ENCODE results near the gene HRH1.

Gene HRH1

GRCh38 chr3:11136116-11136515 is 18.2 kb upstream of the HRH1 start:
- ATAC-seq (no peak), DNase-seq (ENCODE audit: low spot score in 2 of 2) (no peak)
- no peaks in the 10 kb centered on the region for H3K9me3 Mint-ChIP-seq
- H3K4me1 Mint-ChIP-seq, result peaks cover 7% of the 10 kb centered on the region
- H3K27ac Mint-ChIP-seq, result no peak overlapping the region
- no peak overlapping the region for H3K4me3 Mint-ChIP-seq
- H3K36me3 Mint-ChIP-seq, result no peaks in the 10 kb centered on the region

- no peaks in the 10 kb centered on the region for H3K9me3 Mint-ChIP-seq
- no peak for DNase-seq (ENCODE audit: low spot score in 2 of 2)
- no peaks in the 10 kb centered on the region for H3K36me3 Mint-ChIP-seq
- no peak overlapping the region for H3K27ac Mint-ChIP-seq
- H3K4me3 Mint-ChIP-seq, result no peak overlapping the region
- no peak for ATAC-seq
- peaks cover 7% of the 10 kb centered on the region for H3K4me1 Mint-ChIP-seq
These were observed 17.3 kb upstream of the HRH1 start for GRCh38 chr3:11136830-11137626.

- no peak overlapping the region for H3K4me3 Mint-ChIP-seq
- peaks cover 7% of the 10 kb centered on the region for H3K4me1 Mint-ChIP-seq
- no peaks in the 10 kb centered on the region for H3K36me3 Mint-ChIP-seq
- ATAC-seq (no peak), DNase-seq (ENCODE audit: low spot score in 2 of 2) (no peak)
- no peaks in the 10 kb centered on the region for H3K9me3 Mint-ChIP-seq
- H3K27ac Mint-ChIP-seq, result no peak overlapping the region
These were observed 16.7 kb upstream of the HRH1 start for GRCh38 chr3:11137627-11137959.

GRCh38 chr3:11138371-11138770 is 15.9 kb upstream of the HRH1 start:
- Mint-ChIP-seq H3K36me3 (no peaks in the 10 kb centered on the region), H3K9me3 (no peaks in the 10 kb centered on the region), H3K4me1 (peaks cover 7% of the 10 kb centered on the region), H3K27ac (no peak overlapping the region), H3K4me3 (no peak overlapping the region)
- DNase-seq (ENCODE audit: low spot score in 2 of 2), result no peak
- no peak for ATAC-seq

- Mint-ChIP-seq H3K9me3 (no peaks in the 10 kb centered on the region), H3K36me3 (no peaks in the 10 kb centered on the region), H3K4me3 (no peak overlapping the region), H3K4me1 (peaks cover 7% of the 10 kb centered on the region), H3K27ac (no peak overlapping the region)
- peak; percentile 80 for ATAC-seq
- DNase-seq (ENCODE audit: low spot score in 2 of 2), result peak in 1 of 2 donors; percentile 49
These were observed 14.1 kb upstream of the HRH1 start for GRCh38 chr3:11140030-11140712.

- Mint-ChIP-seq H3K36me3 (no peaks in the 10 kb centered on the region), H3K27ac (no peak overlapping the region), H3K9me3 (no peaks in the 10 kb centered on the region), H3K4me1 (peaks cover 7% of the 10 kb centered on the region), H3K4me3 (no peak overlapping the region)
- DNase-seq (ENCODE audit: low spot score in 2 of 2) (no peak), ATAC-seq (peak; percentile 53)
These were observed 13.6 kb upstream of the HRH1 start for GRCh38 chr3:11140713-11141104.

- DNase-seq (ENCODE audit: low spot score in 2 of 2) (no peak), ATAC-seq (no peak)
- H3K4me3 Mint-ChIP-seq, result no peak overlapping the region
- no peak overlapping the region for H3K27ac Mint-ChIP-seq
- no peaks in the 10 kb centered on the region for H3K9me3 Mint-ChIP-seq
- no peaks in the 10 kb centered on the region for H3K36me3 Mint-ChIP-seq
- peaks cover 7% of the 10 kb centered on the region for H3K4me1 Mint-ChIP-seq
These were observed 10.8 kb upstream of the HRH1 start for GRCh38 chr3:11143476-11143875.

GRCh38 chr3:11144996-11145395 is 9.3 kb upstream of the HRH1 start:
- no peak for DNase-seq (ENCODE audit: low spot score in 2 of 2)
- peaks cover 7% of the 10 kb centered on the region for H3K4me1 Mint-ChIP-seq
- no peaks in the 10 kb centered on the region for H3K9me3 Mint-ChIP-seq
- ATAC-seq, result no peak
- no peak overlapping the region for H3K4me3 Mint-ChIP-seq
- H3K27ac Mint-ChIP-seq, result no peak overlapping the region
- no peaks in the 10 kb centered on the region for H3K36me3 Mint-ChIP-seq

GRCh38 chr3:11145888-11146287 is 8.4 kb upstream of the HRH1 start:
- H3K27ac Mint-ChIP-seq, result no peak overlapping the region
- H3K36me3 Mint-ChIP-seq, result no peaks in the 10 kb centered on the region
- DNase-seq (ENCODE audit: low spot score in 2 of 2) (no peak), ATAC-seq (no peak)
- H3K4me3 Mint-ChIP-seq, result no peak overlapping the region
- H3K9me3 Mint-ChIP-seq, result no peaks in the 10 kb centered on the region
- no peaks in the 10 kb centered on the region for H3K4me1 Mint-ChIP-seq

GRCh38 chr3:11146773-11147660 is 7.3 kb upstream of the HRH1 start:
- no peaks in the 10 kb centered on the region for H3K9me3 Mint-ChIP-seq
- no peak overlapping the region for H3K4me3 Mint-ChIP-seq
- ATAC-seq, result no peak
- no peak overlapping the region for H3K27ac Mint-ChIP-seq
- H3K36me3 Mint-ChIP-seq, result no peaks in the 10 kb centered on the region
- no peak for DNase-seq (ENCODE audit: low spot score in 2 of 2)
- H3K4me1 Mint-ChIP-seq, result no peaks in the 10 kb centered on the region

GRCh38 chr3:11150256-11150655 is 4.0 kb upstream of the HRH1 start:
- DNase-seq (ENCODE audit: low spot score in 2 of 2) (no peak), ATAC-seq (no peak)
- Mint-ChIP-seq H3K36me3 (no peaks in the 10 kb centered on the region), H3K4me3 (no peak overlapping the region), H3K27ac (no peak overlapping the region), H3K9me3 (no peaks in the 10 kb centered on the region), H3K4me1 (peaks cover 5% of the 10 kb centered on the region)

- Mint-ChIP-seq H3K27ac (no peak overlapping the region), H3K9me3 (no peaks in the 10 kb centered on the region), H3K4me3 (no peak overlapping the region), H3K4me1 (peaks cover 11% of the 10 kb centered on the region), H3K36me3 (no peaks in the 10 kb centered on the region)
- DNase-seq (ENCODE audit: low spot score in 2 of 2) (no peak), ATAC-seq (no peak)
These were observed 2.0 kb upstream of the HRH1 start for GRCh38 chr3:11152301-11152700.

GRCh38 chr3:11154953-11155325 is 646 bp downstream of the HRH1 start:
- ATAC-seq, result no peak
- peaks cover 11% of the 10 kb centered on the region for H3K4me1 Mint-ChIP-seq
- H3K4me3 Mint-ChIP-seq, result no peak overlapping the region
- H3K9me3 Mint-ChIP-seq, result no peaks in the 10 kb centered on the region
- no peak for DNase-seq (ENCODE audit: low spot score in 2 of 2)
- no peaks in the 10 kb centered on the region for H3K36me3 Mint-ChIP-seq
- no peak overlapping the region for H3K27ac Mint-ChIP-seq

- no peak for ATAC-seq
- peaks cover 11% of the 10 kb centered on the region for H3K4me1 Mint-ChIP-seq
- no peak overlapping the region for H3K4me3 Mint-ChIP-seq
- no peaks in the 10 kb centered on the region for H3K36me3 Mint-ChIP-seq
- H3K27ac Mint-ChIP-seq, result no peak overlapping the region
- no peaks in the 10 kb centered on the region for H3K9me3 Mint-ChIP-seq
- DNase-seq (ENCODE audit: low spot score in 2 of 2), result no peak
These were observed 1.2 kb downstream of the HRH1 start for GRCh38 chr3:11155341-11156025.

GRCh38 chr3:11156026-11156410 is 1.7 kb downstream of the HRH1 start:
- DNase-seq (ENCODE audit: low spot score in 2 of 2) (no peak), ATAC-seq (no peak)
- H3K27ac Mint-ChIP-seq, result no peak overlapping the region
- peaks cover 11% of the 10 kb centered on the region for H3K4me1 Mint-ChIP-seq
- H3K36me3 Mint-ChIP-seq, result no peaks in the 10 kb centered on the region
- H3K9me3 Mint-ChIP-seq, result no peaks in the 10 kb centered on the region
- no peak overlapping the region for H3K4me3 Mint-ChIP-seq

Data from stimulated activated effector memory CD8-positive, alpha-beta T cell treated with anti-CD3 and anti-CD28 coated beads, Interleukin-12 subunit alpha, Interleukin-12 subunit beta, amount 100 ng/mL, for 72 hours (primary cell).